AG08396 (cell line): ENCODE measurements around the gene TMSB10.
A peak's percentile ranks its signal among the peaks of the same experiment; 100 is the strongest.
"Not testable (repeated sequence)": the region's sequence is repeated elsewhere in the genome, so short reads cannot be mapped to it uniquely, and the experiment has no call there.

Experiments
- DNase-seq: peaks from one replicate; pipeline ENCODE4 v3.0.0; 2012; ENCODE audit warnings: low spot score, mixed read lengths

TMSB10 gene

DNA sequence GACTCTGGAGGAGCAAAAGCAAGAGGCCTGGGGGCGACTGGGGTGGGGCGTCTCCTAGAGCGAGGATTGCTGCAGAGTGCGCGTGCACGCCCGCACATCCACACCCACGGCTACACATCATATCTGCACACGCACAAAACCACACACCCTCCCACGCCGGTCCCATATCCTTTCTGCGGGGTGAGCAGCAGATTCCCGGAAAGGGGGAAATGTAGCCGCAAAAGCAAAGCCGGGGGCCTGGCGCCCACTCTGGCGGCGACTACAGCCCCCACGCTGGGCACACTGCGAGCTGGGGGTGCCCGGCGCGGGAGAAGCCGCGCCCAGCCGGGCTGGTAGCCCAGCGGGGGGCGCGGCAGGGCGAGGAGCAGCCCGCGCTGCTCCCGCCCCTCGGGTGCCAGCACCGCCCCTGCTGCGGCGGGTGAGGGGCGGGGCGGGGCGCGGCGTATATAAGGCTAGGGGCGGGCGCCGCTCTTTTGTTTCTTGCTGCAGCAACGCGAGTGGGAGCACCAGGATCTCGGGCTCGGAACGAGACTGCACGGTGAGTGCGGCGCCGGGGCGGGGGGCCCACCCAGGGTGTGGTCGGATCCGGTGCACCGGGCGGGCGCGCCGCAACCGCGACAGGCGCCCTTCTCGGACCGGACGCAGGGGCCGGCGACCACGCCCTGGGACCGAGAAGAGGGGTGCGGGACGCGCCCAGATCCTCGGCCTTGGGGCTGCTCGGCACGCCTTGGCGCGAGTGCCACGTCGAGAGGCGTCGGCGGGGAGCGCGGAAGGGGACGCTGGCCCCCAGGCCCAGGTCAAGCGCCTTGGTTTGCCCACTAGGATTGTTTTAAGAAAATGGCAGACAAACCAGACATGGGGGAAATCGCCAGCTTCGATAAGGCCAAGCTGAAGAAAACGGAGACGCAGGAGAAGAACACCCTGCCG is at the start of gene TMSB10:
TMSB10 (plus strand) TSS at position 476 of the 927 bp plus-strand sequence.
- peak; percentile 96 for DNase-seq

DNA sequence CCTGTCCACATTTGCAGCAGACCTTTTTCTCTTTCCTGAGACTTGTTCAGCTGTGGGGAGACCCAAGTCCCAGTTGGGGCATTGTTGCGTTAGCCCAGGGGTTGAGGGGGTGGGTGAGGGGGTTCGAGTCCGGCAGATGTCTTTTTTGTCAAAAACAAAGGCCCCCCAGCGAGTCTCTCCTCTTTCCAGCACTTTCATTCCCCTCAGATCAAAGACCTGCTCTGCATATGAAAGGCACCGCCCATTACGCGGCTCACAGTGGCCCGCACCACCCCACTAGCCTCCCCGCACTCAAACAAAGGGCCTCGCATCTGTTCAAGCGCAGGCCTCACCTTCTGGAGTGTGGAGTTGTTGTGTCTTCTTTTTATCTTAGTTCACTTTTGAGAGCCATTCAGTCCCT is 49.7 kb upstream of the TMSB10 start:
- DNase-seq: no peak

DNA sequence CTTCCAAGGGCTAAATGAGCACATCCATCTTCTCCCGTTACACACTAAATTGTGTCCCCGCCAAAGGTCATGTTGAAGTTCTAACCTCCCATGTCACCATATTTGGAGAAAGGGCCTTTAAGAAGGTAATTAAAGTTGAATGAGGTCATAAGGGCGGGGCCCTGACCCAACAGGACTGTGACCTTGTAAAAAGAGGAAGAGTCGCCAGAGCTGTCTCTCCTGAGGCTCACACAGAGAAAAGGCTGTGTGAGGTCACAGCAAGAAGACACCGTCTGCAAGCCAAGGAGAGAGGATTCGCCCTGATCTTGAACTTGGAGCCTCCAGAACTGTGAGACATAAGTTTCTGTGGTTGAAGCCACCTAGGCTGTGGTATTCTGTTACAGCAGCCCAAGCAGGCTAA is 48.7 kb upstream of the TMSB10 start:
- no peak for DNase-seq

DNA sequence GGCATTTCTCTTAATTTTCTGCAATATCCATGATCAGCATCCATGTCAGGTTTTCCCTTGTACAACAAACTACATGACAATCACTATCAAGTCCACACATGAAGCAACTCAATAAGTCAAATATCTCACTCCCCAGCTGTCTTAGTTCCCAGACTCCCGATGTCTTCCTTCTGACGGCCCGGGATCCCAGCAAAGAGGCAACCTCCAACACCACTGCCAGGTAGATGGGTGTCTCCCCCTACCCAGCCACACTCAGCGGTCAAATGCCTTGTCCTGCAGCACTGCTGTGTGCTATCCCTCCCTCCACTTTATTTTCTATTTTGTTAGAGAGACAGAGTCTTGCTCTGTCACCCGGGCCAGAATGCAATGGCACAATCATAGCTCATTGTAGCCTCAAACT is 47.9 kb upstream of the TMSB10 start:
- DNase-seq: no peak

DNA sequence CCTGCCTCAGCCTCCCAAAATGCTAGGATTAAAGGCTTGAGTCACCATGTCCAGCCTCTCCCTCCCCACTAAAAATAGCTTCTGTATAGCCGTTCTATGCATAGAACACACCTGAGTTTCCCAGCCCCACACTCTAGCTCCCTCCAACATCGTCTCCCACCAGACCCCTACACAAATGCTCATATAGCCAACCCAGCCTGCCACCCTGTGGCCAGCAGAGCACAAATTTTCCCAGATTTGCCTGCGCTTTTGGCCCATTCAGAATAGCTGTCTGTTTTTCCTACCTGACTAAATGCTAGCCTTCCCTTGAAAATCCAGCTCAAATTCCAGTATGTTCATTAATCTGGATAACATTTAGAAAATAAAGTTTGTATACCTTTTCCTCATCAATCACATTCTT is 47.3 kb upstream of the TMSB10 start:
- DNase-seq: no peak

DNA sequence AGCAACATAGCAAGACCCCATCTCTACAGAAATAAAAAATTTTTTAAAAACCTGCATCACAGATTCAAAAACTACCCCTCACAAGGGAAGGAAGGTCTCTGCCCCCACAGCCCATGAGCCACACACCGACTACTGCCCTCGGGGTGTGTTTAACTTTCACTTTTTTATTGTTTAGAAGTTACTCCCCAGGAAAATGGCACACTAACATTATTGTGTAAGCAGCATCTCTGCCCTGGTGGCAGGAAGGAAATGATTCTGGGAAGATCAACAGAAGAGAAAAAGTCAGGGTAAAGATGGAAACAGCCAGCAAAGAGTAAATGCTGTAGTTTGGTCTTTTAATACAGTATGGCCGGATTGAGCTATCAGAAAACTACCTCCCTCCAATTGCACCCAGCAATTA is 46.5 kb upstream of the TMSB10 start:
- no peak for DNase-seq

DNA sequence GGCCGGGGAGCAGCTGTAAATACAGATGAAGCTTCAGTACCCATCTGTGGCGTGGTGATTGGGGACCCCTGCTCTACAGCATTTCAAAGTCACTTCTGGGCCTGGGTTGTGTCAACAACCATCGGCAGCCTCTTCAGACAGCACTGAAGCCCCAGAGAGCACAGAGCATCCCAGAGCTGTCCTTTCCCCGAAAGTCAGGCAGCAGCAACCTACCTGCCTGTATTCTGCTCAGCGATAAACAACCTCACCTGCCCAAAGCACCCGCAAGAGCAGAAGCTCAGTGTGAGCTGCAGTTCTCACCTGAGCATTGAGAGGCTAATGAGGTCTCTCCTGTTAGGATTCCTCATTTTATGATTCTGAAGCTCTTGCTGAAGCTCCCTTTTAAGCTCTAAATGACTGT is 43.9 kb upstream of the TMSB10 start:
- no peak for DNase-seq

DNA sequence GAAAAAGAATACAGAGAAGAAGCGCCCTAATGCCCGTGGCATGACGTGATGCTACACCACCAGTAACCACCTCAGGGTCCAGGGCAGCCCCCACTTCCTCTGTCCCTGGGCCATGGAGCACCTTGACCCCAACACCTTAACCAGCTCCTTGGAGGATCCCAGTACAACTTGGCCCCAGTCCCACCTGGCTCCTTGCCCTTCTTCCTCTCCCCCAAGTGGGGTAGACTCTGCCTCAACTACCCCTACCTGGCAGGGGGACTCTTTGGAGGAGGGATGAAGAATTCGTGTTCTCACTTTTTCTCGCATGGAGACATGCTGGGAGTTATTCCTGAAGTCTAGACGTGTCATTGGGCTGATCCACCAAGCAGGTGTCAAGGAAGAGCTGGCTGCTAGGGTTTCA is 43.5 kb upstream of the TMSB10 start:
- no peak for DNase-seq

DNA sequence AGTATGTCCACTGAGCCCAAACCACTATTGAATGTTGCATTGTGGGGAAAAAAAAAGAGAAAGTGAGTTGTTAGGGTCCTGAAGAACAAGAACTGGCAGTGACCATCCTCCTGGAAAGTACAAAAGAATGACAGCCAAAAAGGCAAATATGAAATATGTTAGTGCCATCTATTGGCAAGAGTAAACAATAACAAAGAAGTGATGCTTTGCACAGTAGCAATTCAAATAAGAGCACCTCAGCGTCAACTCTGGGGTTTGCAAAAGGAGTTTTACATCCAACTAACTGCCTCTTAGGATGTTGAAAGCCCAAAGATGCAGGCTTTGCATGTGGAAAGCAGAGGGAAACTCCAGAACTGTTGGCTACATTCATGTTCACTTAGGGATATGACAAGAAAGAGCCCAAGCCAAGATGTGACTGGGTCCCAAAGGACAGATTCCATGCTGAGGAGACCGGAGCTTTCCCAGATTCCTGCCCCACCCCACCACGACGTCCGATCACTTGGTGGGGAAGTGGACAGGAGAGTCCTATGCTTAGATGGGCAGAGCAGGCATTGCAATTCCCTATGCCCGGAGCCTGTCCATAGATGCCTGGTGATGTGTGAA is 40.2 kb upstream of the TMSB10 start:
- no peak for DNase-seq

DNA sequence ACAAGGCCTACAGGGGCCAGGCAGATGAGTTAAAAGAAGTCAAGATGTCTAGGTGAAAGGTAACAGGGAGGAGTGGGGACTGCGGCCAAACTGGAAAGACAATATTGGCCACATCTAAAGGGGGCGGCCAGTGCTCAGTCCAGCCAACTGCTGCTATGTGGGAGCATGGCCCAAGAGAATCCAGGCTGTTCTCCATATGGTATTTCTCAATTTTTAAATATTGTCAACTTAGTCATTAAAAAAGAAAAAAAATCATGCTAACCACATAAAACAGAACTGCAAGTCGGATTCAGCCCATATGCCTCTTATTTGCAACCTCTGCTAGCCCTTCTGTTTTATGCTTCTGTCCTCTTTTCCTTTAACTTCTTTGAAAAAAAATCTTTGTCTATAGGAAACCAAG is 39.3 kb upstream of the TMSB10 start:
- no peak for DNase-seq

DNA sequence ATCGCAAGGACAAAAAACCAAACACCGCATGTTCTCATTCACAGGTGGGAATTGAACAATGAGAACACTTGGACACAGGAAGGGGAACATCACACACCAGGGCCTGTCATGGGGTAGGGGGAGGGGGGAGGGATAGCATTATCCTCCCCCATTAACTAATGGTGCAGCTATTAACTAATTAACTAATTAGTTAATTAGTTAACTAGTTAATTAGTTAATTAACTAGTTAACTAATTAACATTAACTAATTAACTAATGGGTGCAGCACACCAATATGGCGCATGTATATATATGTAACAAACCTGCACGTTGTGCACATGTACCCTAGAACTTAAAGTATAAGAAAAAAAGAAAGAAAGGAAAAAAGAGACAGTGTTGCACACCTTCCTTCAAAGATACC is 37.1 kb upstream of the TMSB10 start:
- DNase-seq: not testable (repeated sequence)

DNA sequence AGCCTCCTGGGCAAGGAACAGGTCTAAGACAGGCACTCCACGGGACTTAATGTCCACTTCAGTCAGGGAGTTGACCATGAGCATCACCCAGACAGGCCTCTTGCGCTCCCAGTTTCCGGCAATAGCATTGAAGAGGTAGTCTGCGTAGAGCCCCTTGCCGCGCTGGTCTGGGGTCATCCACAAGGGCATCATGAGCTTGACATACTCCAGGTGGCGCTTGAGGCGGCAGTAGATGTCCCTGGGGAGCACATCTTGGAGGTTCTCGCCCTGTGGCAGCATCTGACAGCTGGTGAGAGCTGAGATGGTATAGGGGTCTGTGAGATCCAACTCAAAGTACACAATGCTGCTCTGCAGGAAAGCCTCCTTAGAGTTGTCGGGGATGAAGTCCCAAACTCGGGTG is 35.1 kb upstream of the TMSB10 start:
- no peak for DNase-seq

DNA sequence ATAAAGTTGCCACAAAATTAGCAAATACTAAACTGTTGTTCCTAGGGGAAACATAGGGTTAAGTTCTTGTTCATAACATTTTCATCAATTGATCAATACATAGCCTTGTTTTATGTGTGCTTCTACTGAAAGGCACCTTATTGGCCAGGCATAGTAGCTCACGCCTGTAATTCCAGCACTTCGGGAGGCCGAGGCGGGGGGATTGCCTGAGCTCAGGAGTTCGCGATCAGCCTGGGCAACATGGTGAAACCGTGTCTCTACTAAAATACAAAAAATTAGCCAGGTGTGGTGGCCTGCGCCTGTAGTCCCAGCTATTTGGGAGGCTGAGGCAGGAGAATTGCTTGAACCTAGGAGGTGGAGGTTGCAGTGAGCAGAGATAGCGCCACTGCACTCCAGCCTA is 32.8 kb upstream of the TMSB10 start:
- not testable (repeated sequence) for DNase-seq

DNA sequence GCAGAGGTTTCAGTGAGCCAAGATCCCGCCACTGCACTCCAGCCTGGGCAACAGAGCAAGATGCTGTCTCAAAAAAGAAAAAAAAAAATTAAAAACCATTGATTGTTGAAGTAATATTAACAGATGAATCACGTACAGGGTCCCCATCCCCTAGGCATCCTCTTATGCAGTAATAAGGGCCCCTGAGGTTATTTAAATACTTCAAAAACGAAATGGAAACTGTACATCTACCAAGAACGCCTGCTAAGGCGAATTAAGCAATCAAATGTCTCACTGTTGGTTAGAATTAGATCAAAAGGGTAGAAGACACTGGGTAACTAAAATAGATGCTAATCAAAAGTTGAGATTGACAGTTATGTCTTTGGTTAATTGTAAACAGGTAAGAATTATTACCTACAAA is 32.1 kb upstream of the TMSB10 start:
- no peak for DNase-seq

DNA sequence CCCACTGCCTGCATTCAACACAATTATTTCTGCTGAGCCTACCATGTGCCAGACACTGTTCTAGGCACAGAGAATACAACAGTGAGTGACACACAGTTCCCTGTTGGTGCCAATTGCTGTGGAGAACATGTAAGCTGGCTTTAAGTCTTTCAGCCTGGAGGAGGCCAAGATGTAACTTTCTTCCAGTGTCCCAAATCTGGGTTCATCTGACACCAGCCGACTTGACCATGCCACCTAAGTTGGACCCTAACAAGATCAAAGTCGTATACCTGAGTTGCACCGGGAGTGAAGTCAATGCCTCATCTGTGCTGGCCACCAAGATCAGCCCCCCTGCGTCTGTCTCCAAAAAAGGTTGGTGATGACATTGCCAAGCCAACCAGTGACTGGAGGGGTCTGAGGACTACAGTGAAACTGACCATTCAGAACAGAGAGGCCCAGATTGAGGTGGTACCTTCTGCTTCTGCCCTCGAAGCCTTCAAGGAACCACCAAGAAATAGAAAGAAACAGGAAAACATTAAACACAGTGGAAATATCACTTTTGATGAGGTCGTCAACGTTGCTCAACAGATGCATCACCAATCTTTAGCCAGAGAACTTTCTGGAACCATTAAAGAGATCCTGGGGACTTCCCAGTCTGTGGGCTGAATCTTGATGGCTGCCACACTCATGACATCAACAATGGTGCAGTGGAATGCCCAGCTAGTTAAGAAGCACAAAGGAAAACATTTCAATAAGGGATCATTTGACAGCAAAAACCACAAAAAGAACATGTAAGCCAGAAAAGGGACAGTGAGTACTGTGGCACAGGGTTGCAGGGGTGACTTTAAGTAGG is 30.9 kb upstream of the TMSB10 start:
- DNase-seq: no peak

DNA sequence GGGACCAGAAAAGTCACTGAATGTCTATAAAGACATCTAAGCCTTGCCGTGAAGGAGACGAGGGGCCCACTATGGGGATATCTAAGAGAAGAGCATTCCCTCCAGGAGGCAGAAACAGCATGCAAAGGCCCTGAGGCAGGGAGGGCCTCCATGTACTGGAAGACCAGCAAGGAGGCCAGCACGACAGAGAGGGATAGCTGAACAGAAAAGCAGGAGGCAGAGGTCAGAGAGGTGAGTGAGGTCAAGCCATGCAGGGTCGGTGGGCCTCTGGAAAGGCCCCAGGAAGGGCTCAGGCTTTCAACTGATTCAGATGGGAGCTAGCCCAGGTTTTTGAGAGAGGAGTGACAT is 30.3 kb upstream of the TMSB10 start:
- DNase-seq: no peak

DNA sequence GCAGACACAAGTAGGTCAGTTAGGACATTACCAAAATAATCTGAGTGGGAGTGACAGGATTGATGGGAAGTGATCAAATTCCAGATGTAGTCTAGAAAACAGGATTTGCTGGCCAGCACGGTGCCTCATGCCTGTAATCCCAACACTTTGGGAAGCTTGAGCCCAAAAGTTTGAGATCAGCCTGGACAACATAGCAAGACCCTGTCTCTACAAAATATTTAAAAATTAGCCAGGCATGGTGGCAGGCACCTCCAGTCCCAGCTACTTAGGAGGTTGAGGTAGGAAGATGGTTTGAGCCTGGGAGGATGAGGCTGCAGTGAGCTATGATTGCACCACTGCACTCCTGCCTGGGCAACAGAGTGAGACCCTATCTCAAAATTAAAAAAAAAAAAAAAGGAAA is 29.8 kb upstream of the TMSB10 start:
- DNase-seq: not testable (repeated sequence)

DNA sequence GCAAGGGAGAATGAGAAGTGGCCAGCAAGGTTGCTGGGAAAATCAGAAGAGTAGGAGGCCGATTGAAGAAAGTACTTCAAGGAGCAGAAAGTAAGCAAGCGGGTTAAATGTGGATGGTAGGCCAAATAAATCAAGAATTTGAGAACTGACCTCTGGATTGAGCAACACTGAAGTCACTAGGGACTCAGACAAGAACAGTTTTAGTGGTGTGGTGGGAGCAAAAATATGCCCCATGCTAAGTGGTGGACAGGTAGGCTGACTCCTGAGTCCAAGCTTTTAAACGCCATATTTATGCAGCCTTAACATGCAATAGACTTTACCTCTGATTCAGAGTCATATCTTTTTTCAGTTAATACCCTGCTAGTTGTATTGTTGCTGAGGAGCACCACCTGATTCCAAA is 29.1 kb upstream of the TMSB10 start:
- no peak for DNase-seq

DNA sequence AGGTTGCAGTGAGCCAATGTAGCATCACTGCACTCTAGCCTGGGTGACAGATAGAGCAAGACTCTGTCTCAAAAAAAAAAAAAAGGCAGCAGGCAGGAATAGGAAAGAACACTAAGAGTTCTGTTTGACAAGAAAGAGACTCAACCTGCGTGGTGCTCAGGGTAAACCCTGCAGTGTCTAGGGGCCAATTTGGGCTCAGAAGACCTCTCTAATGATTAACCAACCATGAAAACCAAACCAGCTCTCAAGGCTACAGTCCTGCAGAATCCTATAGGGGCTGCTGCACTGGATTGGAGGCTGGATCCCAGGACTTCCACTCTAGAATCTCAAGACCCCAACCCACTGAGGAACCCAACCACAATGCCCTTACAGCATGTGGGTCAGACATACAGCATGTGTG is 27.0 kb upstream of the TMSB10 start:
- no peak for DNase-seq

DNA sequence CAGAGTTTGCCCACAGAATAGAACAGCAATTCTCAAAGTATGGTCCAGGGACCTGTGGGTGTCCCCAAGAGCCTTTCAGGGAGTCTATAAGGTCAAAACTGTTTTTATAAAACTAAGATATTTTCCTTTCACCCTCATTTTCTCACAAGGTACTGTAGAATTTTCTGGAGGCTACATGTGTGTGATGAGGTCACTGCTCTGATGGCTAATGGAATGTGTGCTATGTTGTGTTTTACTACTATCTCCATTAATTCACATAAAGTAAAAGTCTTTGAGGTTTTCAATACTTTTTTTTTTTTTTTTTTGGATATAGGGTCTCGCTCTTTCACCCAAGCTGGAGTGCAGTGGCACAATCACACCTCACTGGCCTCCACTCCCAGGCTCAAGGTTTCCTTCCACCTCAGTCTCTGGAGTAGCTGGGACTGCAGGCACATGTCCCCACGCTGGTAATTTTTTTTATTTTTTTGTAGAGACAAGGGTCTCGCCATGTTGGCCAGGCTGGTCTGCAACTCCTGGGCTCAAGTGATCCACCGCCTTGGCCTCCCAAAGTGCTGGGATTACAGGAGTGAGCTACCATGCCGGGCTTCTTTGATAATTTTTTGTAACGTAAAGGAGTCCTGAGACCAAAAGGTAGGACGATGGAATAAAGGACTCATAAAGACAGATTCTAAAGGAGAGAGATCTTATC is 26.4 kb upstream of the TMSB10 start:
- no peak for DNase-seq

DNA sequence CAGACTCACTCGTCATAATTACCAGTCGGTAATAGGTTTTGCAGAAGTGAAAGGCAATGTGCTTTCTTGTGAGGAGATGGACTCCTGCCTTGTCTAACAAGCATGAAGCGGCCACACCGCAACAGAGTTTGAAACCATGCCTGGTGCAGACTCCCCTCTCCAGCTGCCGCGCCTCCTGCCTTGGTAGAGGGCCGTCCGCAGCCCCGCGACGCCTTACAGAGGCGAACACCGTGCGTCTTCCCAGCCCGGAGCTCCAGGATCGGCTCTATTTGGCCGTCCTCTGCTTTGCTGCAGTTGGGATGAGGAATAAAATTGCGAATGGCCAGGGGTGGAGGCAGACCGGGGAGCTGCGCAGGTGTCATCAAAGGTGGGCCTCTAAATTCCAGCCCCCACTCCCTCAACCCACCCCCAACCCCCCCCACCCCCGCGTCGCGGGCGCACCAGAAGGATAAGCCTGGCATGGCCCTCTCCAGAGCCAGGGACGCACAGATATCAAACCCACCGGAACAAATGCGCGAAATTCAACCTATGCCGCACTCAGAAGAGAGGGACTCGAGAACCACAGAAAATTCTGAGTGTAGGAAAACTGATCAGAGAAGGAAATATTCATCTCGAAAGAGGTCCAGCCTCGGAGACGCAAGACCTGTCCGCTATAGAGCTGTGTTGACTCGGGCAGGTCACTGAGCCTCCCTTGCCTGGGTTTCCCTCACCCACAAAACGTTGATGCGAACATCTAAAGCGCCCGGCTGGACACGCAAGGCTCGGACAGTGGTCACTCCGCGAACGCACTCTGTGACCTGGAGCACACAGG is 25.7 kb upstream of the TMSB10 start:
- no peak for DNase-seq

DNA sequence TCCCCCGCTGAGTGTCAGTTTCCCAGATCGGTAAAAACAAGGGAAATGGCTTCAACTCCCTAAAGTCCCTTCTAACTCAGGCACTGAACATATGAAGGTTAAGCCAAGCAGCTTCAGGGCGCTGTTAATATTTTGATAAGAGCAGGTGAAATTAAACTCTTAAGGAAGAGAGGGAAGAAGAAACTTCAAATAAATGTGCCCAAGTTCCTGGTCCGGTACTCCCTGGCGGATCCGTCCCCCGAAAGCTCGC is 25.1 kb upstream of the TMSB10 start:
- no peak for DNase-seq
